Immature natural killer cell (primary cell): ENCODE measurements around the gene CMTR2. TPM values are rescaled to one million over a fixed set of nuclear protein-coding genes. Genes with fewer than 3 reads are reported as not detected.

ENCODE experiments used
- polyA plus RNA-seq, 3 donors: library from polyadenylated mRNA; unstranded; fragments of 300-500 nt; fragmentation: Illumina TruSeq; gene quantifications; one replicate each; pipeline ENCODE4 v1.2.3, GENCODE V29; 2021

CMTR2 gene
- polyA plus RNA-seq, 3 donors from 2014 or later = 18.6 to 42.9 (median 19.0) TPM

Other genes starting within 250 kb of the CMTR2 start
- under 1 TPM in 2 of 3 donors, not detected in 1; 0.24 to 0.26 TPM for gene HYDIN, start 58.7 kb downstream of the CMTR2 start, polyA plus RNA-seq
- gene CALB2, start 69.3 kb upstream of the CMTR2 start, polyA plus RNA-seq = not detected
- gene TLE7, start 152.7 kb upstream of the CMTR2 start, polyA plus RNA-seq = not detected
- 1 to 10 TPM; 4.3 to 8.1 (median 5.4) TPM for gene ZNF23, start 172.8 kb upstream of the CMTR2 start, polyA plus RNA-seq
- gene ZNF19, start 199.9 kb upstream of the CMTR2 start, polyA plus RNA-seq = 1 to 10 TPM in 2 of 3 donors, under 1 TPM in 1; 0.21 to 3.4 (median 1.2) TPM
- gene CHST4, start 237.0 kb upstream of the CMTR2 start, polyA plus RNA-seq = not detected